Right lobe of liver (tissue), 4 donors: Measurements from ENCODE around the gene SEM1.

ENCODE experiments used
- POLR2A ChIP-seq: fragments of 450-650 bp; IDR thresholded peaks from one replicate; pipeline ENCODE4 v1.6.1; 2017; ENCODE audit warnings: antibody characterized with exemption, mild to moderate bottlenecking
- TF ChIP-seq, protein P1 (sequence below), 4 donors: fragments of 200-600 bp in 3 of 4; fragments of 450-650 bp in 1 of 4; IDR thresholded peaks; one replicate each; pipeline versions ENCODE4 v1.5.1 to v1.8.0; 2016 to 2022; ENCODE audit warnings: antibody characterized with exemption in 4 of 4, mild to moderate bottlenecking in 2 of 4
- donor health status: DM: no; HTN: no; CAD: no.
- donor health status: DM: no; HTN: no; CAD: no.
- donor health status: DM: no; HTN: yes; CAD: no.

DNA sequence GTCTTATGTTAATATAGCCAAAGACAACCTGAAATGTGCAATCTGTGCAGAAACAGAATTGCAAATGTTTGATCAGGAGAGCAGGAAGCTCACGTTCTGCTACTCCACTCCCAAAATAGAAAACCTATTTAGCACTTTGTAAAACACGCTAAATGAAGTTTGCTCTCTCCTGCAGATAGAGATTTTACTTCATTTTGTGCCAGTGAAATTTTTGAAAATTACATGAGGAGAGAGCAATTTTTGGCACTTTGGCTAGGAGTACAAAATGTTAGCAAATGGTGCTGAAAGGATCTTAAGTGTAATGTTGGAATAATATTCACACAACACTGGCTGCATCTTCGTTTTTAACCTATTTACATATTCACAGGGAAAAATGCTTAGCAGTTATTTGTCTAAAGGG is 61.9 kb downstream of the SEM1 start:
- TF ChIP-seq, protein P1, sequence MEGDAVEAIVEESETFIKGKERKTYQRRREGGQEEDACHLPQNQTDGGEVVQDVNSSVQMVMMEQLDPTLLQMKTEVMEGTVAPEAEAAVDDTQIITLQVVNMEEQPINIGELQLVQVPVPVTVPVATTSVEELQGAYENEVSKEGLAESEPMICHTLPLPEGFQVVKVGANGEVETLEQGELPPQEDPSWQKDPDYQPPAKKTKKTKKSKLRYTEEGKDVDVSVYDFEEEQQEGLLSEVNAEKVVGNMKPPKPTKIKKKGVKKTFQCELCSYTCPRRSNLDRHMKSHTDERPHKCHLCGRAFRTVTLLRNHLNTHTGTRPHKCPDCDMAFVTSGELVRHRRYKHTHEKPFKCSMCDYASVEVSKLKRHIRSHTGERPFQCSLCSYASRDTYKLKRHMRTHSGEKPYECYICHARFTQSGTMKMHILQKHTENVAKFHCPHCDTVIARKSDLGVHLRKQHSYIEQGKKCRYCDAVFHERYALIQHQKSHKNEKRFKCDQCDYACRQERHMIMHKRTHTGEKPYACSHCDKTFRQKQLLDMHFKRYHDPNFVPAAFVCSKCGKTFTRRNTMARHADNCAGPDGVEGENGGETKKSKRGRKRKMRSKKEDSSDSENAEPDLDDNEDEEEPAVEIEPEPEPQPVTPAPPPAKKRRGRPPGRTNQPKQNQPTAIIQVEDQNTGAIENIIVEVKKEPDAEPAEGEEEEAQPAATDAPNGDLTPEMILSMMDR (IDR thresholded peaks at IDR 0.05) = no peak
- no peak for TF ChIP-seq POLR2A
